HG03439 (cell line): ENCODE data around the gene JADE2.
"Not testable (repeated sequence)": the region's sequence is repeated elsewhere in the genome, so short reads cannot be mapped to it uniquely, and the experiment has no call there.

Experiments used
- ATAC-seq: cut with Tn5 transposase; IDR thresholded peaks from one replicate; pipeline ENCODE4 v1.9.1; 2021; ENCODE audit warnings: mild to moderate bottlenecking, moderate library complexity; ENCODE audit not compliant: unreplicated experiment

Gene JADE2

DNA sequence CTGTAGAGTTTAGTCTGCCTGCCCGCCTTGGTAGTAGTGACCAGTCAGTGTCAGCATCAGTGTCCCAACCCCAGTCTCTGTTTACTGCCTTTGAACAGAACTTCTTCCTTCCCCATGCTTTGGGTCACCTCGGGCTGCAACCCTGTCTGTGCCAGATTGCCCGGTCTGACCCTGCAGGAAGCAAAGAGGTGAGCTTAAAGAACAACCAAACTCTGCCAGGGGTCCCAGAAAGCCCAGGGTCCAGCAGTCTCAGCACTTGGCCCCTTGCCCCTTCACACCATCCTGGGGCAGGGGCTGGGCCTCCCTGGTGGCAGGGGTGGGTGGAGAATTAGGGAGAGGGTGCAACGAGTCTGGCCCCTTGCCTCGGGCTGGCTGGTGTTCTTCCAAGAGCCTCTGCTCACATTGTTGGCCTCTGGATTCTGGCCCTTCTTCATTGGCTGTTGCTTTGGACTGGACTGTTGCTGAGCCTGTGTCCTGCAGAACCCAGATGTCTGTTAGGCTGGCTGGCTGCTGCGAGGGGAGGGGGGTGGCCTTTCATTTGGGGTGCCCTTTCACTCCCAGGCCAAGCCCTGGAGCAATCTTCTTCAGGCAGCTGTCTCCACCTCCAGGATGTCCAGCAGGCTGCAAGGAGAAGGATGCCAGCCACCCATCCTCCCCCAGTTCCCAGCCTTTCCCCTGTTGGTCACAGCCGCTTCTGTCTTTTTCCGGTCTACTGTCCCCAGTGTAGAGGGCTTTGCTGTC is 55.9 kb downstream of the JADE2 start:
- ATAC-seq, result no peak

DNA sequence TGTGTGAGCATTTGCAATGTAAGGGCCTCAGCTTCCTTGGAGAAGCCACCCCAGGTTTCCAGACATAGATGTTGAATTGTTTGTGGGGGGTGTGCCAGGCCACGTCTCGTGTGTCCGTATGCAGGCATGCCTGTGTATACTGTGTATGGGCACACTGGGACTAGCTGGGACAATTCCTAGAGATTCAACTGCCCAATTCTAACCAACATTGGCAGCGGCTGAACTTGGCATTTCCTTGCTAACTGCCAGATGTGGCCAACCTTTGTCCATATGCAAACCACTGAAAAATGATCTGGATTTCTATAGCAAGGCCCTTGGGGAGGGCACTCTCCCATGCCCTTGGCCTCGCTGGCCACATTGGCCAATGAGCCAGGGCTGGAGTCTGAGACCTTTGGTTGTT is 56.8 kb downstream of the JADE2 start:
- ATAC-seq, result no peak

DNA sequence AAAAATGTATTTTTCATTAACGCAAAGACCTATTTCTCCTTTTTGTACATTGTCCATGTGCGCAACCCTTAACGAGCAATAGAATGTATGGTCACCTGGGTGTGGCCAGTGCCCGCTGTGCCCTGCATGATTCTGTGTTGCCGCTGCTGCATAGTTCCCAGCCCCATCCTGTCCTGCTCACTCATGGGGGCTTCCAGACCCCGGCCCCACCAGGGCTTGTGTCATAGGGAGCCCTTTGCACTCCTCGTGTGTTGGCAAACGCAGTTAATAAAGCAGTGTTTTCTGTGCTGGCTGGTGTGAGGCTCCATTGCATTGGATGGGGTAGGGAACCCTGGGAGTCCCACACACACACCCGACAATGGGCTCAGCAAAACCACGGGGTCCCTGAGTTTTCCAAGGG is 57.5 kb downstream of the JADE2 start:
- ATAC-seq, result no peak

DNA sequence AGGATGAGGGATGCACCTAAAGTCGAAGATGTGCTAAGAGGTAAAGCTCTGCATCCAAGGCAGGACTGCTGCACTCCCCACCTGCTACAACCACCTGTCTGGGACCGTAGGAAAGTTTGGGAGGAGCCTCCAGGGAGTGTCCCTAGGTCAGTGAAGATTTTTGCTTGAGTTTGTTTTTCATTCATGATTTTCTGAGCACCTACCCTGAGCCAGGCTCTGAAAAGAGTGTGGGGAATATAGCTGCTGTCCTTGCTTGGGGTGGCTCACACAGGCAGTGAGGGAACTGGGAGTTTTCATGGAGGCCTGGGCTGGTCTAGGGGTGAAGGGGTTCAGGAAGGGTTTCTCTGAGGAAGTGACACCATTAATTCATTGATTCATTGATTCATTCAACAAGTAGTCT is 58.3 kb downstream of the JADE2 start:
- ATAC-seq, result no peak

- ATAC-seq, result no peak
These were observed 59.2 kb downstream of the JADE2 start for GRCh38 chr5:134584662-134585061.

DNA sequence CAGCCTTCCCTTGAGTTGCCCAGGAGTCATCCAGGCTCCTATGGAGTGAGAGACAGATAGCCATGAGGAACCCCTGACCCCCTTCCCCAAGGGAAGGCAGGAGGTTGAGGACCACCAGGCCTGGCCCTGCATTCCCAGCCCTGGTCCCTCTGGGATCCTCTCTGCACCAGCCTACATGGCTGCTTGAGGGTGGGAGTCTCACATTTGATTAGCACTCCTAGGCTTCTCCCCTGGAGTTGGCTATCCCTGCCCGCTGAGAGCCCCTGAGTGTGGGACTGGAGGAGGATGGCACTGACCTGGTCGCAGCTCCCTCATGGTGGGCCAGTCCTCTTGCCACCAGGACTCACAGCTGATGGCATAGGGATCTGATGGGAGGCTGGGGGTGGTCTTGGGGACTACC is 60.5 kb downstream of the JADE2 start:
- ATAC-seq, result no peak

- ATAC-seq, result peak; percentile 81
These were observed 61.5 kb downstream of the JADE2 start for GRCh38 chr5:134586866-134587524.

DNA sequence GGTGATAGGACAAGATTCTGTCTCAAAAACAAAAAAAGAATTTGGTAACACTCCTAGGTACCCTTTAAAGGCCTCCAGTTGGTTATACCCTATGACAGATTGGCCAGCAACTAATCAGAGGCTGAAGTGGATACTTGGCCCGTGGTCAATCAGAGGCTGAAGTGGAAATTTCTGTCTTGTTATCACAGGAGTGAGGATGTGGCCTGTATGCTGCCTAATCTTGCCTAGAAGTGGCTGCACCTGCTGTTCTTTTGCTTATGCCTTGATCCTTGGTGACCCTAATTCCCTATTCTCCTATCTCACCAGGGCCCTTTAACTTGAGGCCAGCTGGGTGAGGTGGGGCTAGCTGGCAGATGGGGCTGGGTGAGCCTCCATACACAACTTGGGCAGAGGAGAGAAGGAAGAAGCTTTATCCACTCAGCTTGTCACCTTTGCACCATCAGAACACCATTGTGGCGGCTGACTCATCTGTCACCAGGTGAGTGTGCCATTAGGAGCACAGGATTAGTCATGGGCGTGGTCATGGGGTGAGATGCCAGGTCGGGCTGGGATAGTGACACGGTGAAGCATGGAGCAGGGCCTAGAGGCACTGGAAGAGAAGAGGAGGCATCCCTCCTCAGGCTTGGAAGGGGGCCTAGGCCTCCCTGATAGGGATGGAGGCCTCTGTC is 65.7 kb downstream of the JADE2 start:
- no peak for ATAC-seq

DNA sequence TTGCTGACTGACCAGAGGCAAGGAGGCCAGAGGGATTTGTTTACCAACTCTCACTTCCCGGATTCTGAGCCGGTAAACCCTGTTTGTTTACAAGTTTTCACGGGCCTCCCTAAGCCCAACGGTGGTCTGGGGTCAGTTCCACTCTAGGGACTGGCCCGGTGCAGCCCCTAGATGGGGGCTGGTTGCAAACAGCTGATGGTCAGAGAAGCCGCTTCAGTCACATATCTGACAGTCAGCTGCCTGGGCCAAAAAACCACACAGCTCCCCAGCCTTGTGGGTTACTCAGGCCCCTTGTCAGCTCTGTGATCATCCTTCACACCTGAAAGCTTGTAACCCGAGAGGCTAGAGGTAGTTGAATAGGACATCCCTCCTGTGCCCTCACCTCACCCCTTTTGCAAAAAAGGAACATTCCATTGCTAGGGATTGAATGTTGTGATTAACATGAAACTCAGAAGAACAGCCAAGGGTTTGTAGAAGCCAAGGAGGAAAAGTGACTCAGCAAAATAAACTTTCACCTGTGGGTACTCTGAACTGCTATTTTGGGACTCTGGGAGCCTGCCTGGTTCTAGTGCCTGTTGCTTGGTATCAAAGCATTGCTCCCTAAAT is 66.8 kb downstream of the JADE2 start:
- ATAC-seq, result peak; percentile 36

DNA sequence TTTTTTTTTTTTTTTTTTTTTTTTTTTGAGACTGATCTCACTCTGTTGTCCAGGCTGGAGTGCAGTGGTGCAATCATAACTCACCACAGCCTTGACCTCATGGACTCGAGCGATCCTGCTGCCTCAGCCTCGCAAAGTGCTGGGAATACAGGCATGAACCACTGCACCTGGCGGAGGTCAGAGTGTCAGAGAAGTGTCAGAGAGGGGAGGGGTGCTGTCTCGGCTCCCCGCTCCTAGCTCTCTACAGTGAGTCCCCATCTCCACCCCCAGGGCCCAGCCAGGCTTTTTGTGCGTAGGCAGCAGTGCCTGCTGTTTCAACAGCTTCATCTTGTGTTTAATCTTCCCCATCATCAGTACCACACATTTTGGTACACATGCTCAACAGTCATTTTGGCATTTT is 68.9 kb downstream of the JADE2 start:
- no peak for ATAC-seq

- peak; percentile 56 for ATAC-seq
These were observed 69.5 kb downstream of the JADE2 start for GRCh38 chr5:134594797-134595457.

GRCh38 chr5:134595458-134595838 is 70.0 kb downstream of the JADE2 start:
- ATAC-seq, result no peak

- ATAC-seq, result not testable (repeated sequence)
These were observed 74.3 kb downstream of the JADE2 start for GRCh38 chr5:134599820-134600219.

DNA sequence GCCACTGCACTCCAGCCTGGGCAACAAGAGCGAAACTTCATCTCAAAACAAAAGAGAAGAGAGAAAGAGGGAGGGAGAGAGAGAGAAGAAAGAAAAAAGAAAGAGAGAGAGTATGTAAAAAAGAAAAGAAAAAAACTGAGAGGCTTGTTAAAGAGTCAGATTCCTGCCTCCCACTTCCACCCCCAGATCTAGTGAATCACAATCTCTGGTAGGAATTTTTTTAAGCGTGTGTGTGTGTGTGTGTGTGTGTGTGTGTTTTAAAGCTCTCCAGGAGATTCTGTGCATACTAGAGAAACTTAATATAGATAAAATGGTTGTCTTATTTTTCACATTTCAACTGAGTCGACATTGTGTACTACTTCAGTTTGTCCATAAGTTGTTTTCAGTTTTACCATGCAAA is 75.1 kb downstream of the JADE2 start:
- ATAC-seq, result no peak

DNA sequence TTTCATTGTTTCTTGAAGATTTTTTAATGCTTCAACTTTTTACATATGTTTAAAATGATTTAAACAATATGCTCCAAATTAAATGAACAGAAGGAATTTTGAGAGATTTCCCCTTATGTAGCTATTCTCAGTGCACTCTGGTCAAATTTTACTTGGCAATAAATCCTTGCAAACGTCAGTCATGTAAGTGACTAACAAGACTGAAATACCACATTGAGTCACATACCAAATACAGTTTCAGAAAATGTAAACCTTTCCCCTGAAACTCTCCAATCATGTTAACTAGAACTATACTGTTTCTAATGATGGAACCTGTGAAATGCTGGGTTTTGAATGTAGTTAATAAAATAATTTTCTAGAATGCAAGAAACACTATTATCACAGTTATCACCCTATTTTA is 77.6 kb downstream of the JADE2 start:
- no peak for ATAC-seq

DNA sequence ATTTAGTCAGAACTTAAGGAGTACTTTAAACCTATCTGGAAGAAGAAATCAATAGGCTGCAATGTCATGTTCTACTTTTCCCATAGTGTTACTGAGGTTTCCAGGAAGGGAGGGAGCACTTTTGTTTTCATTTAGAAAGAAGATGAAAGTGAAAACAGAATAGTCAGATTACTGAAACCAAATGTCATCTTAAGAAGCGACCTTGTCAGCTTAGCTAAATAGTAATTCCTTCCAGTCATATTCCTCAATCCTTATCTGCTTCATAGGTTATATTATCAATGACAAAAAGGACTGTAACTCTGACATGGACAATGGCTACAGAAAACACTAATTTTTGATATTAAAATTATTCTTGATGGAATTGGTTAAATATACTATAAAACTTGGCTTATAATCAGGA is 79.4 kb downstream of the JADE2 start:
- ATAC-seq, result no peak

GRCh38 chr5:134606726-134607125 is 81.3 kb downstream of the JADE2 start:
- no peak for ATAC-seq

DNA sequence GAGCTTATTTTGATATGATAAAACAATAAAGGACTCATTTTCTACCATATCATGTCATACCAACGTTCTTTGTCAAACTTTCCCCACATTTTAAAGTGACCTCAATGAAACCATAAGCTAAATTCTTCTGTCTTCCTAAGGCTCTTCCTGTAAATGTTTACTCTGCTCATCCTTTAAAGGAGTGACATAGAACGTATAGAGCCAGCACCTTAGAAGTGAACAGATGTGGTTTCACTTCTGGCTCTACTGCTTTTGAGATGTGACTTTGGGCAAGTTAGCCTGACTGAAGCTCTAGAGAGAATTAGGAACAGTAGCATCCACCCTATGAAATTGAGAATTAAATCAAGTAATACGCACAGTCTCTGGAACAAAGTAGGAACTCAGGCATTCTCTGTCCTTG is 83.1 kb downstream of the JADE2 start:
- ATAC-seq, result no peak

DNA sequence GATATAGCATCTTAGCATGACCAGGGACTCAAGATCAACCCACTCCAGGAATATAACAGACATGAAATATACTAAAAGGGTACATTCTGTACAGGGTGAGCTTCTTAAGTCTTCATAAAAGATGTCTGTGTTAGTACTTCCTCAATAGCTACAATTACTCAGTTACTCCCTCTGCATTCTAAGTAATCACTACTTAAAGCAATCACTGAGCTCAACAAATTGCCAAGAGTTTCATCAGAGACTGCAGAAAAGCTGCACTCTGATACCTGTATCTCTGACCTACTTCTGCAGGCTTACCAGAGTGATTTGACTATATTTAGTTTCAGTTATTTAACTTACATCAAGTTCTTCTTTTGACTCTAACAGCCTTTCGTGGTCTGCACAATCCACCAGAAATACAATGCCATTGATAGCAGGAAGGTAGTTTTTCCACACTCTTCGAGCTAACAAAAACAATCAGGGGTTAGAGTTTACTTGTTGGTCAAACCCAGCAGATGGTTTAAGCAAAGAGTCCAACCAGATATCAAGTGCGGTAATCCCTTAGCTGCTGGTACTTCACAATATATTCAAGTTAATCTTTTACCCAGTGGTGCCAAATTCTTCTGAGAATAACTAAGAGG is 83.9 kb downstream of the JADE2 start:
- no peak for ATAC-seq

DNA sequence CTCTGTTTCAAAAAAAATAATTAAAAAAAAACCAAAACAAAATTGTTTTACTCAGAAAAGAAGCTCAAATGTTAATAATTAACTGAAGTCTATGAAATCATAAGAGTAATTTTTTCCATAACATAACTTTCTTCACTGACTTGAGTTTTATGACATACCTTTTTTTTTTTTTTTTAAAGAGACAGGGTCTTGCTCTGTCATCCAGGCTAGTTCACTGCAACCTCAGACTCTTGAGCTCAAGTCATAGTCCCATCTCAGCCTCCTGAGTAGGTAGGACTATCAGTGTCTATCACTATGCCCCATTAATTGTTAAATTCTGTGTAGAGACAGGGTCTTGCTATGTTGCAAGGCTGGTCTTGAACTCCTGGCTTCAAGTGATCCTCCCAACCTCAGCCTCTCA is 85.3 kb downstream of the JADE2 start:
- no peak for ATAC-seq

DNA sequence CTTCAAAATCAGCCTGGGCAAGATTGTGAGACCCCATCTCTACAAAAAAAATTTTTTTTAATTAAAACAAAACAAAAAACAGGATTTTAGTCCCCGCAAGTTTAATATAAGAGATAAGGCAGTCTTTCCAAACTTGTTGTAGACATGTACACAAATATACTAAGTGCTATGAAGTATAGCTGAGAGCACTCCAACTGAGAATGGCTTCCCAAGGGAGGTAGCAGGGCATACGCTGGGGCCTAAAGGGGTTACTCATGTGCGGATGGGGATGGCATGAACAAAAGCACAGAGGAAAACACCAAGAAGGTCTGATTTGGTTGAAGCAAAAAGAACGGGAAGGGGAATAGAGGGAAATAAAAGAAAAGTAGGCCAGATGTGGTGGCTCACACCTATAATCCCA is 86.0 kb downstream of the JADE2 start:
- ATAC-seq, result no peak
